Adrenal gland (tissue), 12 donors: ENCODE measurements around the gene ENOX1. TPM values are rescaled to one million over a fixed set of nuclear protein-coding genes. Genes with fewer than 3 reads are reported as not detected.

Experiments
- DNase-seq, 7 donors: peaks; one replicate each; pipeline ENCODE4 v3.0.0-alpha.2; 2019 to 2020
- H3K27ac ChIP-seq, 5 donors: fragments of 200-600 bp; sonication (generic) in 4 of 5; 1 replicate in 3 of 5; 2 replicates in 2 of 5; pipeline versions ENCODE4 v1.5.1 to v1.8.0; 2016 to 2020; ENCODE audit warnings: mild to moderate bottlenecking in 1 of 5
- H3K27me3 ChIP-seq: fragments of 200-600 bp; 2 replicates; pipeline ENCODE4 v1.8.0; 2021
- H3K36me3 ChIP-seq, 2 donors: fragments of 200-600 bp; replicated peaks in 1 of 2; 1 replicate in 1 of 2; 2 replicates in 1 of 2; pipeline versions ENCODE4 v1.5.1 to v1.8.0; 2018 to 2022
- H3K4me1 ChIP-seq, 2 donors: fragments of 200-600 bp; replicated peaks in 1 of 2; 1 replicate in 1 of 2; 2 replicates in 1 of 2; pipeline versions ENCODE4 v1.5.1 to v1.8.0; 2018 to 2021
- H3K4me3 ChIP-seq, 4 donors: fragments of 200-600 bp; sonication (generic) in 3 of 4; one replicate each; pipeline ENCODE4 v1.5.1; 2016 to 2018
- H3K9me3 ChIP-seq, 3 donors: fragments of 200-600 bp; sonication (generic) in 1 of 3; replicated peaks in 1 of 3; 1 replicate in 2 of 3; 2 replicates in 1 of 3; pipeline versions ENCODE4 v1.5.1 to v1.8.0; 2016 to 2021
- POLR2A ChIP-seq, 2 donors: fragments of 450-650 bp; IDR thresholded peaks; one replicate each; pipeline ENCODE4 v1.6.1; 2017; ENCODE audit warnings: antibody characterized with exemption in 2 of 2, mild to moderate bottlenecking in 2 of 2, moderate library complexity in 1 of 2
- WGBS, 4 donors: extraction: QIAGEN DNeasy Blood & Tissue Kit in 2 of 4; methylation state at CpG; one replicate each; pipeline versions ENCODE4 v1.1.5 to v1.1.7; 2013 to 2017; 5-methylcytosine and 5-hydroxymethylcytosine counted together
- intact Hi-C, 2 donors: fragments of 100-400 bp; cut with DNase I; formaldehyde crosslinking; loops; one replicate each; pipeline versions ENCODE4 v1.14.1 to v1.15.0; 2022 to 2023
- polyA plus RNA-seq, 3 donors: library from polyadenylated mRNA; stranded (reverse); fragments of 200-250 nt in 2 of 3; fragments of 350-450 nt in 1 of 3; fragmentation: Illumina TruSeq in 1 of 3; extraction: RNeasy Lipid Tissue Mini Kit (QIAGEN cat#74804) in 1 of 3; gene quantifications; one replicate each; pipeline ENCODE4 v1.2.3, GENCODE V29; 2013 to 2014
- total RNA-seq, 9 donors: library from RNA; depleted of rRNA in 4 of 9; stranded (reverse); fragments of >200 nt in 4 of 9; fragments of 120-200 nt in 1 of 9; fragmentation: NEBNext Ultra II Directional in 1 of 9; extraction: Animal tissue kit (Norgen Biotek cat#: 25700) in 1 of 9; gene quantifications; one replicate each; pipeline versions ENCODE4 v1.1.0 to v1.2.4, GENCODE V29; 2013 to 2023
- TF ChIP-seq, protein P1 (sequence below), 6 experiments: fragments of 450-650 bp in 4 of 6; fragments of 200-600 bp in 2 of 6; sonication (generic) in 1 of 6; IDR thresholded peaks; 1 replicate in 5 of 6; 2 replicates in 1 of 6; pipeline versions ENCODE4 v1.5.1 to v1.8.0; 2016 to 2021; ENCODE audit warnings: antibody characterized with exemption in 6 of 6, mild to moderate bottlenecking in 2 of 6, moderate library complexity in 1 of 6
- donor health status: healthy with polysubstance abuse.
- donor health status: Bipolar disorder and iron deficiency.
- donor health status: DM: yes; HTN: yes; CAD: no.
- donor health status: DM: no; HTN: no; CAD: no.
- donor health status: DM: no; HTN: no; CAD: no.
- donor health status: DM: yes; HTN: yes; CAD: no.

The ENOX1 gene
- total and polyA plus RNA-seq, 12 donors = 0.25 to 5.8 (median 1.6) TPM

DNA sequence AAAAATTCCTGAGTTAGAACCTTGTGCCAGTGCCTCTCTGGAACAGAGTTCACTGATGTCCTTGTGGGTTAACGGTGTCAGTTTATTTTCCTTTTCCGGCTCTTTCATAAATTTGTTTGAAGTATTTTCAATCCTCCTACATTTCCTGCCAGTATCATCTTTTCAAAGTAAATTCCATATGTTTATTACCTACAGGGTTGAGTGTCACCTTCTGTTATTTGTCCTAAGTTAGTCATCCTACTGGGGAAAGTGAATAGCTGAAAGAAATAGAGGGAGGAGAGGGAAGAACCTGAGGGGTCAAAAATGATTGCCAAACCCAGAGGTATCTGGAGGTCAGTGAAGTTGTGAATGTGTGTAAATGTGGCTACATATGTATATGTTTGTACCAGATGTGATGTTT is 582.2 kb downstream of the ENOX1 start:
- no peaks in the 10 kb centered on the region for H3K27me3 ChIP-seq
- 70 to 96% (median 83%) methylated on average over 2 of the region's 2 CpGs for WGBS, 4 donors

DNA sequence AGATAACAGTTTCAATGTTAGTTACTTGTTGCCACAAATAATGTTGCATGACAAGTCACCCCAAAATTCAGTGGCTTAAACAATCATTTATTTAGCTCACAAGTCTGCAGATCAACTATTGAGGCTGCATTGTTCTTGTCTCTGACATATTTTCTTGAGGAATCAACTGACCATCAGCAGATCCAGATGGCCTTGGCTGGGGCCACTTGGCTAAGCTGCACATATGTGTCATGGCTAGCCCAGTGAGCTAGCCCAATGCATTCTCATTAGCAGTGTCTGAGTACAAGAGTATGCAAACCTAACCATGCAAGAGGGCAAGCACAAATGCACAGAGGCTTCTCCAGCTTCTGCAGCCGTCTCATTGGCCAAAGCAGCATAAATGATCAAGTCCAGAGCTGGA is 583.0 kb downstream of the ENOX1 start:
- Histone ChIP-seq H3K4me3 (no peak overlapping the region), H3K27me3 (no peaks in the 10 kb centered on the region), H3K9me3 (peaks cover 0 to 5% (median 0%) of the 10 kb centered on the region in 3 donors), H3K36me3 (no peaks in the 10 kb centered on the region), H3K27ac (no peak overlapping the region), H3K4me1 (no peaks in the 10 kb centered on the region)
- DNase-seq = no peak
- TF ChIP-seq, protein P1, sequence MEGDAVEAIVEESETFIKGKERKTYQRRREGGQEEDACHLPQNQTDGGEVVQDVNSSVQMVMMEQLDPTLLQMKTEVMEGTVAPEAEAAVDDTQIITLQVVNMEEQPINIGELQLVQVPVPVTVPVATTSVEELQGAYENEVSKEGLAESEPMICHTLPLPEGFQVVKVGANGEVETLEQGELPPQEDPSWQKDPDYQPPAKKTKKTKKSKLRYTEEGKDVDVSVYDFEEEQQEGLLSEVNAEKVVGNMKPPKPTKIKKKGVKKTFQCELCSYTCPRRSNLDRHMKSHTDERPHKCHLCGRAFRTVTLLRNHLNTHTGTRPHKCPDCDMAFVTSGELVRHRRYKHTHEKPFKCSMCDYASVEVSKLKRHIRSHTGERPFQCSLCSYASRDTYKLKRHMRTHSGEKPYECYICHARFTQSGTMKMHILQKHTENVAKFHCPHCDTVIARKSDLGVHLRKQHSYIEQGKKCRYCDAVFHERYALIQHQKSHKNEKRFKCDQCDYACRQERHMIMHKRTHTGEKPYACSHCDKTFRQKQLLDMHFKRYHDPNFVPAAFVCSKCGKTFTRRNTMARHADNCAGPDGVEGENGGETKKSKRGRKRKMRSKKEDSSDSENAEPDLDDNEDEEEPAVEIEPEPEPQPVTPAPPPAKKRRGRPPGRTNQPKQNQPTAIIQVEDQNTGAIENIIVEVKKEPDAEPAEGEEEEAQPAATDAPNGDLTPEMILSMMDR (IDR thresholded peaks at IDR 0.05) = no peak
- TF ChIP-seq POLR2A (IDR thresholded peaks at IDR 0.05) = no peak
- WGBS, 4 donors = 63 to 87% (median 82%) methylated on average over 1 of the region's 1 CpG
- intact Hi-C loops = no loop called here

More for the DNA sequence above, 582.2 kb downstream of the ENOX1 start:
- Histone ChIP-seq H3K4me1 (no peaks in the 10 kb centered on the region), H3K4me3 (no peak overlapping the region), H3K9me3 (peaks cover 0 to 5% (median 0%) of the 10 kb centered on the region in 3 donors), H3K36me3 (no peaks in the 10 kb centered on the region), H3K27ac (no peak overlapping the region)
- TF ChIP-seq POLR2A (IDR thresholded peaks at IDR 0.05) = no peak
- TF ChIP-seq, protein P1 (IDR thresholded peaks at IDR 0.05) = no peak
- intact Hi-C loops = no loop called here
- no peak for DNase-seq

DNA sequence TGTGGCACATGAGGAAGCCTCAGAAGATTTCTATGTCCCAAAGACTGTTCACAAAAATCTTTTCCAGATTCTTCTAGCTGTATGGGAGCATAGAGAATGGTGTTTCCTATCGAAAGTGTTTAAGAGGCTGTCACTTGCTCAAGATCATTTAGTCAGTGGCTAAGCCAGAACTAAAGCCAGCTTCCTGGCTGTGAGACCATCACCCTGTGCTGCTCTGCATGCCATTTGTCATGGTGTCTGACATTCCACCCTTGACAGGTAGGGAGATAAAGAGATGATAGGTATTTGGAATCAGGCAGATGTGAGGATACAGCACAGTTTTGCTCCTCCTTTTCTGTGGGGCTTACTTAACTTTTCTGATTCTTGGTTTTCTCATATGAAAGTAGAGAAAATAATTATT is 586.0 kb downstream of the ENOX1 start:
- H3K27me3 ChIP-seq = no peaks in the 10 kb centered on the region
- H3K36me3 ChIP-seq = no peaks in the 10 kb centered on the region
- H3K9me3 ChIP-seq = peaks cover 0 to 5% (median 0%) of the 10 kb centered on the region in 3 donors
- no peak overlapping the region for H3K27ac ChIP-seq
- WGBS, 4 donors = 77 to 93% (median 87%) methylated on average over 1 of the region's 1 CpG
- intact Hi-C loops = no loop called here
- no peak for DNase-seq
- peaks cover 0 to 12% of the 10 kb centered on the region in 2 donors for H3K4me1 ChIP-seq
- TF ChIP-seq, protein P1 (IDR thresholded peaks at IDR 0.05) = no peak
- TF ChIP-seq POLR2A (IDR thresholded peaks at IDR 0.05) = no peak
- no peak overlapping the region for H3K4me3 ChIP-seq

DNA sequence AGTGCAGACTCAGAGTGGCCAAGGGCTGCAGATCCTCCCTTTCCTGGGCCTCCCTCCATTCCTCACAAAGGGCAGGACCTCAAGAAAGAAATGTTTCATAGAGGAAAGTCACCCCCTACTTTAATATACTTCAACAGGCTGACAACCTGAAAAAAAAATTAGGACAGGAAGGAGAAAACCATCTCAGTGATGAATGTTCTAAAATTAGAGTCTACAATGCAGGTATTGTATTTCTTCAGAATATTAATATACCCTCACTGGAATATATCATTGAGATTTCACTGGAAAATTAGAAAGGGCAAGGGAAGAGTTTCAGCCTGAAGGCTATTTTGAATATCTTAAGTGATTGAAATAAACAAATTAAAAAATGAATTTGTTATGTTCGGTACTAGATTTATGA is 586.5 kb downstream of the ENOX1 start:
- intact Hi-C loops = no loop called here
- no peak overlapping the region for H3K4me3 ChIP-seq
- WGBS, 4 donors = 76 to 95% (median 89%) methylated on average over 1 of the region's 1 CpG

DNA sequence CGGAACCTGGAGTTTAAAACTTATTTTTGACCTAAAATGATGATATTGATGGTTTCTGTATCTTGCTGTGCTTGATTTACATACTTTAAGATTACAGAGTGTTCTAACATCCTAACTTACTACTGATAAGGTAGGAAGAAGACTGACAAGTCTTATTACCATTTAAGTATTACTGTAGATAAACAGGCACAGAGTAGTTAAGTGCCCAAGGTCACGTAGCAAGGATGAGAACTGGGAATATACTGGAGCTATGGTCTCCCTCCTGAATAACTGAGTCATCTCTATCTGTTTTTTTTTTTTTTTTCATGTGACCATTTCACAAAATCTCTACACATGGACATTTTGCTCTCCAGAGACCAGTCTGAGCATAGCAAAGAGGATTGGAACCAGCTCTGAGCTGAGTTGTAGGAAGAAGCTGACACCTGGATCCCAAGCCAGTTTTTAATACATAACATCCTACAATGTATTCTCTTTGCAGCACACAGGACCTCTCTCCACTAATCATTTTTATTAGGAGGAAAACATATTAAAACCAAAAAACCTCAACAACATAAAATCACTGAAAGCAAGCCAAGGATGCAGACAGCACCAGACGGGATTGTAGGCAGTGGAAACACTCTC is 589.9 kb downstream of the ENOX1 start:
- no peak for TF ChIP-seq POLR2A (IDR thresholded peaks at IDR 0.05)
- TF ChIP-seq, protein P1 (IDR thresholded peaks at IDR 0.05) = no peak
- H3K27ac ChIP-seq = no peak overlapping the region
- 65 to 86% (median 68%) methylated on average over 3 of the region's 3 CpGs for WGBS, 4 donors

More for the DNA sequence above, 586.5 kb downstream of the ENOX1 start:
- H3K27ac ChIP-seq = no peak overlapping the region
- TF ChIP-seq POLR2A (IDR thresholded peaks at IDR 0.05) = no peak
- peaks cover 0 to 12% of the 10 kb centered on the region in 2 donors for H3K4me1 ChIP-seq
- H3K9me3 ChIP-seq = peaks cover 0 to 5% (median 0%) of the 10 kb centered on the region in 3 donors
- DNase-seq = no peak
- H3K27me3 ChIP-seq = no peaks in the 10 kb centered on the region
- H3K36me3 ChIP-seq = no peaks in the 10 kb centered on the region

More for the DNA sequence above, 589.9 kb downstream of the ENOX1 start:
- H3K27me3 ChIP-seq = no peaks in the 10 kb centered on the region
- H3K4me1 ChIP-seq = peaks cover 0 to 12% of the 10 kb centered on the region in 2 donors
- DNase-seq = no peak
- H3K36me3 ChIP-seq = no peaks in the 10 kb centered on the region
- no peak overlapping the region for H3K4me3 ChIP-seq
- no peaks in the 10 kb centered on the region for H3K9me3 ChIP-seq
- intact Hi-C loops = no loop called here
